Epithelial cell of proximal tubule (primary cell): Measurements from ENCODE around the gene KLF2. TPM values are rescaled to one million over a fixed set of nuclear protein-coding genes. Genes with fewer than 3 reads are reported as not detected.
"Not testable (repeated sequence)": the region's sequence is repeated elsewhere in the genome, so short reads cannot be mapped to it uniquely, and the experiment has no call there.

Experiments used
- DNase-seq: peaks from one replicate; pipeline ENCODE4 v3.0.0-alpha.2; 2011; ENCODE audit warnings: low read depth
- H3K4me3 ChIP-seq: 2 replicates; pipeline ENCODE4 v1.5.1; 2011; ENCODE audit warnings: low read depth, mild to moderate bottlenecking, low read length
- total RNA-seq: library from RNA; depleted of rRNA; stranded (reverse); fragments of >200 nt; gene quantifications from 2 replicates; pipeline ENCODE4 v1.2.3, GENCODE V29; 2015
- TF ChIP-seq, protein P1 (sequence below): conservative IDR thresholded peaks from 2 replicates; pipeline ENCODE4 v1.5.1; 2012; ENCODE audit warnings: low read depth, mild to moderate bottlenecking, low read length

KLF2 gene
- 1.3 and 1.9 TPM in 2 replicates for total RNA-seq

DNA sequence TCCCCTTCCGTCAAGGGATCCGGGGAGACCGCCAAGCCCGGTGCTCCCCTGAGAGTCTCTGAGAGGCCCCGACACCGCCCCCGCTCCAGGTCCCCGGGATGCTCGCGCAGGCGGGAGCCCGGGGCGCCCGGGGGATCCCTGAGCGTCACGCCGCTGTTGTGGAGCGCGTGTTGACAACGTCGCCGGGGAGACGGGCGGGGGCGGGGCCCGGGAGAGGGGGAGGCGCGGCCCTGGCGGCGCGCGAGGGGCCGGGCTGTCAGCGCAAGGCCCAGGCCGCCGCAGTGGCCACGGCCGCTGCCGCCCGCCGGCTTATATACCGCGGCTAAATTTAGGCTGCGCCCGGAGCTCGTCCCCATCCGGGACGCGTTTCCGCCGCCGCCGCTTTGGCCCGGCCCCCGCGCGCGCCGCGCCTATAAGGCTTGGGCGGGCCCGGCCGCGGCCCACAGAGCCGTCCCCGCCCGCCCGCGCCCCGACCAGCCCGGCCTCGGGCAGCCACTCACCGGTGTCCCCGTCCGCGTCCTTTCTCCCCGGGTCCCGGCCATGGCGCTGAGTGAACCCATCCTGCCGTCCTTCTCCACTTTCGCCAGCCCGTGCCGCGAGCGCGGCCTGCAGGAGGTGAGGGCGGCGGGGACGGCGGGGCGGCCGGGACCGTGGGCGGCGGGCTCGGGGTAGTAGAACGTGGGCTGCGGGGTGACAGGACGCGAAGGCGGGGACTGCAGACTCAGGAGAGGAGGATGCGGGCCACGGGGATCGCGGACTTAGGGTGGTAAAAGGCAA, at the start of gene KLF2:
Gene KLF2 (plus strand): TSS at position 443 of the 777 bp plus-strand sequence. CDS start 98 bp downstream, at position 541.
- peak within 1 kb of the TSS; percentile 53 for H3K4me3 ChIP-seq
- DNase-seq = no peak
- TF ChIP-seq, protein P1, sequence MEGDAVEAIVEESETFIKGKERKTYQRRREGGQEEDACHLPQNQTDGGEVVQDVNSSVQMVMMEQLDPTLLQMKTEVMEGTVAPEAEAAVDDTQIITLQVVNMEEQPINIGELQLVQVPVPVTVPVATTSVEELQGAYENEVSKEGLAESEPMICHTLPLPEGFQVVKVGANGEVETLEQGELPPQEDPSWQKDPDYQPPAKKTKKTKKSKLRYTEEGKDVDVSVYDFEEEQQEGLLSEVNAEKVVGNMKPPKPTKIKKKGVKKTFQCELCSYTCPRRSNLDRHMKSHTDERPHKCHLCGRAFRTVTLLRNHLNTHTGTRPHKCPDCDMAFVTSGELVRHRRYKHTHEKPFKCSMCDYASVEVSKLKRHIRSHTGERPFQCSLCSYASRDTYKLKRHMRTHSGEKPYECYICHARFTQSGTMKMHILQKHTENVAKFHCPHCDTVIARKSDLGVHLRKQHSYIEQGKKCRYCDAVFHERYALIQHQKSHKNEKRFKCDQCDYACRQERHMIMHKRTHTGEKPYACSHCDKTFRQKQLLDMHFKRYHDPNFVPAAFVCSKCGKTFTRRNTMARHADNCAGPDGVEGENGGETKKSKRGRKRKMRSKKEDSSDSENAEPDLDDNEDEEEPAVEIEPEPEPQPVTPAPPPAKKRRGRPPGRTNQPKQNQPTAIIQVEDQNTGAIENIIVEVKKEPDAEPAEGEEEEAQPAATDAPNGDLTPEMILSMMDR = no peak

DNA sequence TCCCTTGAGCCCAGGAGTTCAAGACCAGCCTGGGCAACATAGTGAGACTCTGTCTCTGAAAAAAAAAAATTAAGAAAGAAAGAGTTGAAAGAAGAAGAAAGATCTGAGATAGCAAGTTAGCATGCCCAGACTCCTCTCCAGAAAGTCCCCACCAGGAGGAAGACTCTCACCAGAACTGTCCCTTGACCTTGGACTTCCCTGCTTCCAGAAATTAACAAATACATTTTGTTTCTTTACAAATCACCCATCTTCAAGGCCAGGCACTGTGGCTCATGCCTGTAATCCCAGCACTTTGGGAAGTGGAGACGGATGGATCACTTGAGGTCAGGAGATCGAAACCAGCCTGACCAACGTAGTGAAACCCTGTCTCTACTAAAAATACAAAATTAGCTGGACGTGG, 44.3 kb upstream of the KLF2 start:
- DNase-seq = no peak
- H3K4me3 ChIP-seq = no peak overlapping the region
- TF ChIP-seq, protein P1 = no peak

DNA sequence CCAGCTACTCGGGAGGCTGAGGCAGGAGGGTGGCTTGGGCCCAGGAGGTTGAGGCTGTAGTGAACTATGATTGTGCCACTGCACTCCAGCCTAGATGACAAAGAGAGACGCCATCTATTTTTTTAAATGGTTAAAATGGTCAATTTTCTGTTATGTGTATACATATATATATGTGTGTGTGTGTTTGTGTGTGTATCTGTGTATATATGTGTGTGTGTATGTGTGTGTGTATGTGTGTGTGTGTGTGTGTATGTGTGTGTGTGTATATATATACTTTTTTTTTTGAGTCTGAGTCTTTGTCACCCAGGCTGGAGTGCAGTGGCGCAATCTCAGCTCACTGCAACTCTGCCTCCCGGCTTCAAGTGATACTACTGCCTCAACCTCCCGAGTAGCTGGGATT, 42.9 kb upstream of the KLF2 start:
- TF ChIP-seq, protein P1 = no peak
- no peak for DNase-seq
- no peak overlapping the region for H3K4me3 ChIP-seq

DNA sequence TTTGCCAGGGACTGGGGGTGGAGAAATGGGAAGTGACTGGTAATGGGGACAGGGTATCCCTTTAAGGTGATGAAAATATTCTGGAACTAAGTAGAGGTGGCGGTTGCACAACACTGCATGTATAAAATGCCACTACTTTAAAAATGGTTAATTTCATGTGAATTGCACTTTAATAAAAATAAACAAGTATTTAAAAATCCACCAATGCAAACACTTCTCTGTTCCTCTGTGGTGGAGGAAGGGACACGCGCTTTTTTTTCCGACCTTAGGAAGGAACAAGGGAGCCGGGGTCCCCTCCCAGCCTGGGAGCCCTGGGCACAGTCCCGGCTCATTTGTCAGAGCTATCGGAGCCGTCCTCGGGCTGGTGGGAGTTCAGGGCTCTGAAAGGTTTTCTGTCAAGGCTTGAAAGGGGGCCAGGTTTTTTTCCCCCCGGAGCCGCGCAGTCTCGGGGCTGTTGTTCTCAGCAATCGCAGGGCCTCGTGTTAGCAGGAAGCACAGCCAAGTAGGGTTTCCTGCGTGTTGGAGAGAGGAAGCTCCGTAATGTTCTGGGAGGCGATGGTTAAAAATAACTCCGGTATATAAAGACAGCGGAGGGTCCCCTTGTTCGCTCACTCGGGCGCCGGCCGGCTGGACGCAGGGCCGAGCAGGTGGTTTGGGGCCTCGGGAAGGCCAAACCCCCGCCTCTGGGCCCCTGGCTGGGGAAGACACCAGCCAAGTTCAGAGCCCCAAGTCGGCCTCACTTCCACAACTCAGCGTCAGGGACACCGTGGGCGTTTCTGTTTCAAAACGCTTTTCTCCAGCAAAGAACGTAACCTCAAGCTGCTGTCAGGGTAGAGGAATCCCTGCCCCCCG, 41.2 kb upstream of the KLF2 start:
- TF ChIP-seq, protein P1 = no peak
- no peak for DNase-seq
- H3K4me3 ChIP-seq = peak overlapping the region; percentile 16

DNA sequence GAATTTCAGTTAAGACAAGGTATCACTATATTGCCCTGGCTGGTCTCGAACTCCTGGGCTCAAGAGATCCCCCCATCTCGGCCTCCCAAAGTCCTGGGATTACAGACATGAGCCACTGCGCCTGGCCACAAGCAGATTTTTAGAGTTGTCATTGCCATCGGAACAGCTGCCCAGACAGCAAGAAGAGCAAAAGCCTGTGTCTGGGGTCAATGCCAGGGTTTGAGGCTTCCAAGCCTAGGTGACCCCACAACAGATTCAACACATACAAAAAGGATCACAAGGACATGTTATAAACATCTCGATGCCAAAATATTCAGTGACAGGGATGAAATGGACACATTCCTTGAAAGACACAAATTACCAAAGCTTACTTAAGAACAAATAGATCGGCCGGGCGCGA, 40.1 kb upstream of the KLF2 start:
- TF ChIP-seq, protein P1 = no peak
- DNase-seq = no peak
- H3K4me3 ChIP-seq = no peak overlapping the region

DNA sequence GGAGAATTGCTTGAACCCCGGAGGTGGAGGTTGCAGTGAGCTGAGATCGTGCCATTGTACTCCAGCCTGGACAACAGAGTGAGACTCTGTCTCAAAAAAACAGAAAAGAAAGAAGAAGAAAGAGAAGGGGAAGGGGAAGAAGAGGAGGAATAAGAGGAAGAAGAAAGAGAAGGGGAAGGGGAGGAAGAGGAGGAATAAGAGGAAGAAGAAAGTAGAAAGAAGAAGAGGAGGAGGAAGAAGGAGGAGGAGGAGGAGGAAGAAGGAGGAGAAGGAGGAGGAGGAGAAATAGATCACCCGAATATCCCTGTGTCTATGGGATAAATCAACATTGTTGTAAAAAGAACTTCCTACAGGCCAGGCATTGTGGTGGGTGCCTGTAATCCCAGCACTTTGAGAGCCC, 39.5 kb upstream of the KLF2 start:
- not testable (repeated sequence) for H3K4me3 ChIP-seq, DNase-seq

DNA sequence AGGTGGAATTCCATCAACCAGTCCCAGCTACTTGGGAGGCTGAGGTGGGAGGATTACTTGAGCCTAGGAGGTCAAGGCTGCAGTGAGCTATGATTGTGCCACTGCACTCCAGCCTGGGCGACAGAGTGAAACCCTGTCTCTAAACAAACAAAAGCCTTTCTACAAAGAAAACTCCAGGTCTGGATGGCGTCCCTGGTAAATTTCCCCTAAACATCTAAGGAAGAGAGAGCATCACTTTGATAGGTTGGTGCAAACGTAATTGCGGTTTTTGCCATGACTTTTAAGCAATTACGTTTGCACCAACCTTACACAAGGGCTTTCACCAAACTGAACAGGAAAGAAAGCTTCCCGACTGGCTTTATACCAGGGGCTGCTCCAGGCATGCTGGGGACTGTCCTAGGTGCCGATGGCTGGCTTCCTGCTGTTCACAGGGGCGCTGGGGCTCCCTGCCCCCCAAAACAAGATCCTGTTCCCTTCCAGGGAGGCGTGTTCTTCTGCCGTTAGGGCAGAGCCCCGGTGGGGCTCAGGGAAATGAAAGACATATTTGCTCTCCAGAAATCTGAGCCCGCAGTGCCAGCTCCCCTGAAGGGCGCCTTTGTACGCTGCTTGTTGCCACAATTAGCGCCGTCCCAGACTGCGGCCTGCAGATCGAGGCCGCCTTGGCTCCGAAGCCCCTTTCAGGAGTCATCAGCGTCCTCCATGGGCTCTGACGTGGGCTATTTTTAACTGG, 38.7 kb upstream of the KLF2 start:
- DNase-seq = no peak
- H3K4me3 ChIP-seq = no peak overlapping the region
- TF ChIP-seq, protein P1 = no peak
